ENCODE data around the gene RASSF8.

RASSF8 gene

DNA sequence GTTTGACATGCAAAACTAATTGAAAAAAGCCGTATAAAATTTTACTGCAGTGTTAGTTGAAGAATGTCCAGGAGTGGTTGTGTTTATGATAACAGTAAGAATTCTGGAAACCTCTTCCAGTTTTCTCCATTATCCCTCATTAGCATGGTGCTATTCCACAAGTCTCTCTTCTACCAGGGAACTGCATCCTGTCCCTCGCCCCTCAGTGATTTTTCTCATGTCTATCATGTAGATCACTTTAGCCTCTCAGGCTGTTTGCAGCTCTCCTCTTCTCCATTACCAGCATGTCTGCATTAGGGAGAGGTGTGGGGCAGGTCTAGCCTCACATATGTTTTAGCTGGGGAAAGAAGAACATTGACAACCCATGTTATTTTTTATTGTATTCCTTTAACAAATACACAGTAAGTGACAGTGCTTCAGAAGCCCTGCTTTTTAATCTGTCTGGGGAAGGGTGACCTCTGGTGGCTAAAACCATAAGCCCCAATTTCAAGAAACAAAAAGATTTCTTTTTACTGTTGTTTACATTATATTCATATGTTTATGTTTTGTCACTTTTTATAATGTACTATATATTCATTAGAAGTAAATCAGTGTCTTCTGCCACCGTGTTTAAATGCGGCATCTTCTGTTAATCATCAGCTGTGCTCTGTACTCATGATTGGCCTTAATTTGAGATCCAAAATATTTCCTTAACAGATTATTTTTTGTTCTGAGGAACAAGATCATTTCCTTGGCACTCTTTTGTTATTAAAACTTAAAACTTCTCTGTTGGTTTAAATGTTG is 70.7 kb downstream of the RASSF8 start:
- DNase-seq (ENCODE audit: low read depth): no peak

DNA sequence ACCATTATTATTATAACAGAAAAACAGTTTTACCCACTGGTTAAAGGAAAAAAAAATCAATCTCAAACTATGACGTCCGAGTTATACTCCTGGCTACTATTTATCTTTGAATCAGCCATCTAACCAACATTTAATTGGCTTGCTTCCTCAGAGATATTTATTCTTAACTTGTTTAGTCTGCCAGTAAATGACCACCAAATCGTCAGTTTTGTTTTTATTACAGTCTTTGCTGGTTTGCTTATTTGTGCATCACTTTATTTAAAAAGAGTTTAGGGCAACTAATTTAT is 71.2 kb downstream of the RASSF8 start:
- no peak for DNase-seq (ENCODE audit: low read depth)

DNA sequence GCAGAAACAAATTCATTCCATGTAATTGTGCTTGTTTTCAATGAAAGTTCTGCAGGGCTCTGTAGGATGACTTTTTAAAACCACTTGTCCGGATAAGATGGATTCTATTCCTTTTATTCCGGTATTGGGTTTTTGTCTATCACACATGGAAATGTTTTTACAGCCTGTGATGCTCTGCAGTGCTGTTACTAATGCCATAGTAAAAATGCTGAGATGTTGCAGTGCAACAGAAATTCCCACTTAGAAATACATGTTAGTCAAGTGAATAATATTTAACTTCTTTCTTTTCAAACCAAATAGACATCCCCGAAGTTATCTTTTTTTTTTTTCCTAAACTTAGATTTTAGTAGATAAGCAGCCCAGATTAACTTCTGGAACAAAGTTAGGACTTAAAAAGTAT is 71.9 kb downstream of the RASSF8 start:
- DNase-seq (ENCODE audit: low read depth): no peak

- DNase-seq (ENCODE audit: low read depth): no peak
Observed at GRCh38 chr12:26031318-26031717, 72.8 kb downstream of the RASSF8 start.

DNA sequence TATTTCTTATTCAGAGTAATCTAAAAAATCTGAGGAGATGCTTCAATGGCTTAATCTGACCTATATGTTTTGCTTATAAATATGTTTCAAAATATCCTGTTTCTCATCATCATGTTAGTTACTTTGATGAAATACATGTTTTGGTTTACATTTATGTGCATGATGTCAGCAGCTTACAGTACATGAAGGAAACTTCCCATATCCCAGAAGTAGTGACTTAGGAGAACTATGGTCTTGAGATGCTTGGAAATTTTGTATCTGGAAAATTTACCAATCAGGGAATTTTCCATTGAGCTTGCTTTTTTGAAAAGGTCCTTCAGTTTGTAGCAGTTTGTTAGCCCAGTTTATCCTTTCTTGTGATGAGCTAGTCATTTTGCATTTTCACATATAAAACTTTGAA is 73.3 kb downstream of the RASSF8 start:
- no peak for DNase-seq (ENCODE audit: low read depth)

DNA sequence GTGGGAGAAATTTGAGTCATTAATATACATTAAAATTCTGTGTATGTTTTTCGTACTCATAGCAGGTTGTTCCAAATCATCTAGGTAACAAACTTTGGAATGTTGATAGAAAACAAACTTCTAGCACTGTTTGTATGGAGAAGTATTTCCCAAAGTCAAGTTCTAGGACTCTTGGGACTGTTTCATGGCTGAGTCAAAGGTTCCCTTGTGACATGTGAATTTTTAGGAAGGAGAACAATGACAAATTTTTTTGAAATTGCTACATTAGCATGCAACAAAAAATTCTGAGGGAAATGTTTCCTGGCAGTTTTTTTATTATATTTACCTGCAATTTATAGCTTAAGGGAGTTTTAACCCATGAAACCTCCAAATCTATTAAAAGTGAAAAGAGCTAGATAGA is 73.8 kb downstream of the RASSF8 start:
- no peak for DNase-seq (ENCODE audit: low read depth)

GRCh38 chr12:26032719-26033241 is 74.3 kb downstream of the RASSF8 start:
- no peak for DNase-seq (ENCODE audit: low read depth)

GRCh38 chr12:26034371-26035142 is 76.1 kb downstream of the RASSF8 start:
- no peak for DNase-seq (ENCODE audit: low read depth)

GRCh38 chr12:26036877-26037276 is 78.4 kb downstream of the RASSF8 start:
- DNase-seq (ENCODE audit: low read depth): no peak

DNA sequence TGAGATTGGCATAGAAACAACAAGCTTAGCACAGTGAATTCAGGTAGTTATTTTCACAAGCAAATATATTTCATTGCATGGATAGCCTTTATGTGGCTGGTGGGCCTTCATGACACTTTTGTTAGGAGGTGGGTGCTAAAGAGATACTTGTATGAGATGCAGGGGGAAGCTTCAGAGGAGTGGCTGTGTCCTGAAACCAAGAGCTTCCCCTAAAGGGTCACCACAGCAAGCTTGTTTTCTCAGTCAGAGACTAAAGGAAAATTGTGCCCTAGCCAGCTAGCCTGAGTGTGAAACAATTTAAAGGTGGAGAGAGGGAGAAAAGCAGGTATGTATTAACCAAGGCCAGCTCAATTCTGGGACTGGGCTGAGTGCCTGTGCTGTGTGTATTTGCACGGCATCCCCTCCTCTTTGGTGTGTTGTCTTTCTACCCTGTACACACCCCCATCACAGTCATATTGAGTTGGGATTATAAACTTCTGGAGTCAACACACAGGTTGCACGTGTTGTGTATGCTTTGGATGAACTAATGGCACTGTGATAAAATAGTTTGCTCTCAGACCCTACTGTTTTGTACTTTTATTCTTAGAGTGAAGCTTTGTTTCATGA is 79.2 kb downstream of the RASSF8 start:
- DNase-seq (ENCODE audit: low read depth): no peak

GRCh38 chr12:26042645-26043044 is 84.2 kb downstream of the RASSF8 start:
- no peak for DNase-seq (ENCODE audit: low read depth)

- DNase-seq (ENCODE audit: low read depth): no peak
Observed at GRCh38 chr12:26043135-26044006, 84.9 kb downstream of the RASSF8 start.

- no peak for DNase-seq (ENCODE audit: low read depth)
Observed at GRCh38 chr12:26044007-26044394, 85.5 kb downstream of the RASSF8 start.

DNA sequence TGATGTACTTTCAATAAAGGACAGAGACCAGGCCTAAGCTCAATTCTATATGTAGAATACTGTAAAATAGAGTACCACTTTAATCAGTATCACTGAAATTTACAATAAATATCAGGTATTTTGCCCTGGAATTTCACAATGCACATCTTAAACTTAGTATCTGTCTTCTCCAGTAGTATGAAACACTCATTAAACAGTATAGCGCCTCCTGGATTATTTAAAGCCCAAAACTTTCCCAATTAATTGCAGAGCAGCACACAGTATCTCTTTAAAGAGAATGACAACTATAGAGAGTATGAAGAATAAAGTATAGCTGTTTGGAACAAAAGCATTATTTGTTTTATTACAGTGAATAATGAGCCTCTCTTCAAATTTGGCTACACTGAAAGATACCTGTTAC is 86.1 kb downstream of the RASSF8 start:
- no peak for DNase-seq (ENCODE audit: low read depth)

- no peak for DNase-seq (ENCODE audit: low read depth)
Observed at GRCh38 chr12:26046203-26046602, 87.7 kb downstream of the RASSF8 start.

DNA sequence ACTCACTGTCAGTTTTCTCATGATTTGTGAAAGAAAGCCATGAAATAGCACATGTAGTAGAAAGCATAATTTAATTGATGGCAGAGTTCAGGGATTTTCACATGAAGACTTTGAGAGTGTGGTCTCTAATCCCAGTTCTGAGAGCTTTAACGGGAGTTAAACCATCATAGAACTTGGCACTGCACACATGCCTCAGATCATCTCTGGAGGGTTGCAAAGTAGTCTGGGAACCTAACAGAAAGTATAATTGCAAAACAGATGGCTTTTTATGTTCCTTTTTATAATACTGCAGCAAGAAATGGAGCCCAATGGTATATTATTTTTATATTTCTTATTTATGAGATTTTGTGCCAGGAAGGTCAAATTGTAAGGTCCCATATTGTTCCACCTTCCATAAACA is 88.4 kb downstream of the RASSF8 start:
- no peak for DNase-seq (ENCODE audit: low read depth)

DNA sequence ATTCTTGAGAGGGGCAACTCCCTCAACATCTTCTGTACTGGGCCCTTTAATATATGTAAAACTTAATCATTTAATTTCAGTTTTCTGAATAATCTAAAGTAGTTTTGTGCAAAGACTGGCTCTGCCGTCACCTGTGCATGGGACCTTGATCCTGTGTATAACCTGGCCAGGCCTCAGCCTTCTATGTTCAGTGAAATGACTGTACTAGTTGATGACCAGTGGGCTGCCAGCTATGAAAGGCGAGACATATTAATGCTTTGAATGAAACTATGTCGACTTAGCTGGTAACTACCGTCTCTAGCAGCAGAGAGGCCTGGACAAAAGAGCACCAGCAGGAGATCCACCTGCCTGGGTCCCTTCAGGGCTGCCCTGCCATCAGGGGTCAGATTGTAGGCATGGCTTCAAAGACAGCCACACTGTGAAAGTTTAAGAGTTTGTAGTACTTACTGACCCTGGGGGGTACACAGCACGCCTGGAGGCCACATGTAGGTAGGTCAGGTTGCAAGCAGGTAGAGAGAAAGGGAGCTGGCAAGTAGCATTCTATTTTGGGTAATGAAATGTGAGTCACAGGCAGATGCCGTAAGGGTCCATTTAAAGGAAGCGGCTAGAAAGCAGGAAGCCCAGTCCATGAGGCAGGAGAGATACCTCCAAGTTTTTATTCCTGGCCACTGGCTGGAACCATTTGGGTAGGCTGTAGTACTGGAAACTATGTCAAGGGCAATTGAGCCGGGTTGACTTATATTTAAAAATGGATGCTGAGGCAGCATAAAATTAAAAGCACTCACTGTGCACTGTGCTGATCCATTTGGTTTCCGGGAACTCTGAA is 89.1 kb downstream of the RASSF8 start:
- no peak for DNase-seq (ENCODE audit: low read depth)

DNA sequence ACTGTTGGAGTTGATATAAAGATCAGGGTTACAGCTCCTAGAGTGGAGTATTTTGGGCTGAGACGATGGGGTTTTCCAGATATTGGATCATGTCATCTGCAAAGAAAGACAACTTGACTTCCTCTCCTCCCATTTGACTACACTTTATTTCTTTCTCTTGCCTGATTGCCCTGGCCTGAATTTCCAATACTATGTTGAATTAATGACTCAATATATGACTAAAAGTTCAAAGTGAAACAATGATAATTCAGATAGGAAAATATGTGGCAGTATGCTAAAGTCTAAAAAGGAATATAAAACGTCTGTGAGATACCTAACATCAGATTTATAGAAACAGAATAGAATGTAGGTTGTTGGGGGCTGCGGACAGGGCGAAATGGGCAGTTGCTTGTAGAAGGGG is 94.2 kb downstream of the RASSF8 start:
- no peak for DNase-seq (ENCODE audit: low read depth)

DNA sequence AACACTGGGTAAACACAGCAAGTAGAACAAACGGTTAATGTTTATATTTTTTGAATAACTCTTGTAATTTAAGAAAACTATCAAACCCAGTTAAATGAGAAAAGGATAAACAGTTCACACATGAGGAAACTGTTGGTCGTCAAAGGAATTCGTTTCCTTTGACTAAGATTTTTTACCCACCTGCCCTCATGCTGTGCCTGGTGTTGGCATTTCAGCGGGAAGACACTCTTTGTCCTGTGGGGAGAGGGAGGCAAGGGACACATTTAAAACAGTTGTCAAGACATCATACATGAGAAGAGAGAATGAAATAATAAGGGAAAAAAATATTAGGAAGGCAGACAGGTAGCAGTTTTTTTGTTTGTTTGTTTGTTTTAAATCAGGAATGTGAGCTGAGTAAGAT is 95.9 kb downstream of the RASSF8 start:
- no peak for DNase-seq (ENCODE audit: low read depth)

- no peak for DNase-seq (ENCODE audit: low read depth)
Observed at GRCh38 chr12:26055087-26055486, 96.6 kb downstream of the RASSF8 start.

DNA sequence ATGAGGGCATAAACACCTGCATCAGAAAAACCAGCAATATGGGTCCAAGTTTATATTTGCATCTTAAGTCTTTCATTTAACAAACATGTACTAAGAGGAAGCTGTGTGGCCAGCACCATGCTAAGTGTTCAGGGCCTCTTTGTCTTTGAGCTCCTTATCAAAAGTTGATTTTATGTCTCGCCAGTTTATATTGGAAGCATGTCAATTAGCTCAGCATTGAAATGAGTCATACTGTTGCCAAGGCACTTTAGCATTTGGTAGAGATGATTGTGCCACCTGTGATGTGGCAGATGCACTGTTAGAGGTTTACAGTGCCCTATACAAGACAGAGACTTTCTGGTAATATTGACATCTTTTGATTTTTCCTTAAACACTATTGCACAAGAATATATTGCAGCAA is 97.9 kb downstream of the RASSF8 start:
- no peak for DNase-seq (ENCODE audit: low read depth)

Data from stimulated activated CD8-positive, alpha-beta memory T cell treated with anti-CD3 and anti-CD28 coated beads, Interleukin-15, amount 100 ng/mL, for 24 hours (primary cell).